GM20000 (cell line): ENCODE data around the gene BBS1.

Experiments used
- DNase-seq: peaks from one replicate; pipeline ENCODE4 v3.0.0; 2012; ENCODE audit warnings: low spot score
- CTCF ChIP-seq: IDR thresholded peaks from 2 replicates; pipeline ENCODE4 v1.5.1; 2012; ENCODE audit warnings: mild to moderate bottlenecking, control low read depth; ENCODE audit errors: extremely low read depth, missing control alignments

Gene BBS1

GRCh38 chr11:66489636-66490035 lies 20.8 kb upstream of the BBS1 start:
- no peak for DNase-seq
- TF ChIP-seq CTCF = no peak

GRCh38 chr11:66491315-66491935 lies 19.0 kb upstream of the BBS1 start:
- no peak for DNase-seq
- TF ChIP-seq CTCF = no peak

- DNase-seq = no peak
- TF ChIP-seq CTCF = no peak
Measured at GRCh38 chr11:66492161-66492865, 18.1 kb upstream of the BBS1 start.

GRCh38 chr11:66493130-66493529 lies 17.3 kb upstream of the BBS1 start:
- TF ChIP-seq CTCF = no peak
- DNase-seq = no peak

- no peak for DNase-seq
- no peak for TF ChIP-seq CTCF
Measured at GRCh38 chr11:66494458-66494857, 16.0 kb upstream of the BBS1 start.

GRCh38 chr11:66494935-66495334 lies 15.5 kb upstream of the BBS1 start:
- no peak for DNase-seq
- no peak for TF ChIP-seq CTCF

- TF ChIP-seq CTCF = no peak
- no peak for DNase-seq
Measured at GRCh38 chr11:66495401-66495854, 15.0 kb upstream of the BBS1 start.
